Keratinocyte (primary cell): ENCODE results near the gene MDN1.

Source experiments
- EZH2 ChIP-seq: IDR thresholded peaks from one replicate; pipeline ENCODE4 v1.6.1; 2012; ENCODE audit warnings: inconsistent platforms, mild to moderate bottlenecking, low read length, moderate library complexity
- TF ChIP-seq, protein P1 (sequence below), 3 experiments: IDR thresholded peaks in 1 of 3; conservative IDR thresholded peaks in 1 of 3; optimal IDR thresholded peaks in 1 of 3; 2 replicates in 2 of 3; 3 replicates in 1 of 3; pipeline versions ENCODE3 to v1.5.1; 2011; ENCODE audit warnings: low read length in 3 of 3, mild to moderate bottlenecking in 3 of 3, moderate library complexity in 2 of 3, control low read depth in 1 of 3, inconsistent platforms in 1 of 3; ENCODE audit not compliant: insufficient read depth in 2 of 3; ENCODE audit errors: extremely low read depth in 1 of 3

- TF ChIP-seq, protein P1, sequence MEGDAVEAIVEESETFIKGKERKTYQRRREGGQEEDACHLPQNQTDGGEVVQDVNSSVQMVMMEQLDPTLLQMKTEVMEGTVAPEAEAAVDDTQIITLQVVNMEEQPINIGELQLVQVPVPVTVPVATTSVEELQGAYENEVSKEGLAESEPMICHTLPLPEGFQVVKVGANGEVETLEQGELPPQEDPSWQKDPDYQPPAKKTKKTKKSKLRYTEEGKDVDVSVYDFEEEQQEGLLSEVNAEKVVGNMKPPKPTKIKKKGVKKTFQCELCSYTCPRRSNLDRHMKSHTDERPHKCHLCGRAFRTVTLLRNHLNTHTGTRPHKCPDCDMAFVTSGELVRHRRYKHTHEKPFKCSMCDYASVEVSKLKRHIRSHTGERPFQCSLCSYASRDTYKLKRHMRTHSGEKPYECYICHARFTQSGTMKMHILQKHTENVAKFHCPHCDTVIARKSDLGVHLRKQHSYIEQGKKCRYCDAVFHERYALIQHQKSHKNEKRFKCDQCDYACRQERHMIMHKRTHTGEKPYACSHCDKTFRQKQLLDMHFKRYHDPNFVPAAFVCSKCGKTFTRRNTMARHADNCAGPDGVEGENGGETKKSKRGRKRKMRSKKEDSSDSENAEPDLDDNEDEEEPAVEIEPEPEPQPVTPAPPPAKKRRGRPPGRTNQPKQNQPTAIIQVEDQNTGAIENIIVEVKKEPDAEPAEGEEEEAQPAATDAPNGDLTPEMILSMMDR (optimal IDR thresholded peaks at IDR 0.05 in 1 of 3, IDR thresholded peaks at IDR 0.05 in 1 of 3, conservative IDR thresholded peaks at IDR 0.05 in 1 of 3; ENCODE audit: extremely low read depth in 1 of 3, insufficient read depth in 2 of 3, low read length in 3 of 3) = no peak
- TF ChIP-seq EZH2 = no peak
These were observed 223.5 kb downstream of the MDN1 start for GRCh38 chr6:89596056-89596455.
